ENCODE results near the gene FGD5.

The FGD5 gene

GRCh38 chr3:14818804-14819500 is at the start of gene FGD5:
TSS of gene FGD5 (plus strand) at chr3:14818962. CDS start at chr3:14819072, 110 bp downstream.
- no peak for DNase-seq (ENCODE audit: low read depth)

GRCh38 chr3:14769544-14770325 is 49.0 kb upstream of the FGD5 start:
- no peak for DNase-seq (ENCODE audit: low read depth)

- DNase-seq (ENCODE audit: low read depth) = no peak
These were observed 48.2 kb upstream of the FGD5 start for GRCh38 chr3:14770591-14770990.

- no peak for DNase-seq (ENCODE audit: low read depth)
These were observed 46.9 kb upstream of the FGD5 start for GRCh38 chr3:14771593-14772497.

GRCh38 chr3:14772533-14773138 is 46.1 kb upstream of the FGD5 start:
- DNase-seq (ENCODE audit: low read depth) = no peak

GRCh38 chr3:14773281-14773680 is 45.5 kb upstream of the FGD5 start:
- no peak for DNase-seq (ENCODE audit: low read depth)

GRCh38 chr3:14773691-14774128 is 45.1 kb upstream of the FGD5 start:
- DNase-seq (ENCODE audit: low read depth) = no peak

GRCh38 chr3:14774431-14774830 is 44.3 kb upstream of the FGD5 start:
- no peak for DNase-seq (ENCODE audit: low read depth)

- DNase-seq (ENCODE audit: low read depth) = no peak
These were observed 43.8 kb upstream of the FGD5 start for GRCh38 chr3:14775011-14775410.

GRCh38 chr3:14775563-14775962 is 43.2 kb upstream of the FGD5 start:
- DNase-seq (ENCODE audit: low read depth) = no peak

- DNase-seq (ENCODE audit: low read depth) = no peak
These were observed 39.6 kb upstream of the FGD5 start for GRCh38 chr3:14779069-14779685.

GRCh38 chr3:14780927-14781507 is 37.7 kb upstream of the FGD5 start:
- no peak for DNase-seq (ENCODE audit: low read depth)

- DNase-seq (ENCODE audit: low read depth) = no peak
These were observed 35.2 kb upstream of the FGD5 start for GRCh38 chr3:14783480-14784086.

GRCh38 chr3:14784087-14784681 is 34.6 kb upstream of the FGD5 start:
- no peak for DNase-seq (ENCODE audit: low read depth)

GRCh38 chr3:14785207-14786155 is 33.3 kb upstream of the FGD5 start:
- no peak for DNase-seq (ENCODE audit: low read depth)

- no peak for DNase-seq (ENCODE audit: low read depth)
These were observed 32.4 kb upstream of the FGD5 start for GRCh38 chr3:14786369-14786768.

- DNase-seq (ENCODE audit: low read depth) = no peak
These were observed 31.1 kb upstream of the FGD5 start for GRCh38 chr3:14787630-14788029.

GRCh38 chr3:14788644-14789043 is 30.1 kb upstream of the FGD5 start:
- no peak for DNase-seq (ENCODE audit: low read depth)

GRCh38 chr3:14789221-14789620 is 29.5 kb upstream of the FGD5 start:
- DNase-seq (ENCODE audit: low read depth) = no peak
